Measurements from ENCODE around the gene NELFA. TPM values are rescaled to one million over a fixed set of nuclear protein-coding genes. Genes with fewer than 3 reads are reported as not detected.
"Not testable (repeated sequence)": the region's sequence is repeated elsewhere in the genome, so short reads cannot be mapped to it uniquely, and the experiment has no call there.

The NELFA gene
- total RNA-seq, 1 donor: 17.9 TPM

DNA sequence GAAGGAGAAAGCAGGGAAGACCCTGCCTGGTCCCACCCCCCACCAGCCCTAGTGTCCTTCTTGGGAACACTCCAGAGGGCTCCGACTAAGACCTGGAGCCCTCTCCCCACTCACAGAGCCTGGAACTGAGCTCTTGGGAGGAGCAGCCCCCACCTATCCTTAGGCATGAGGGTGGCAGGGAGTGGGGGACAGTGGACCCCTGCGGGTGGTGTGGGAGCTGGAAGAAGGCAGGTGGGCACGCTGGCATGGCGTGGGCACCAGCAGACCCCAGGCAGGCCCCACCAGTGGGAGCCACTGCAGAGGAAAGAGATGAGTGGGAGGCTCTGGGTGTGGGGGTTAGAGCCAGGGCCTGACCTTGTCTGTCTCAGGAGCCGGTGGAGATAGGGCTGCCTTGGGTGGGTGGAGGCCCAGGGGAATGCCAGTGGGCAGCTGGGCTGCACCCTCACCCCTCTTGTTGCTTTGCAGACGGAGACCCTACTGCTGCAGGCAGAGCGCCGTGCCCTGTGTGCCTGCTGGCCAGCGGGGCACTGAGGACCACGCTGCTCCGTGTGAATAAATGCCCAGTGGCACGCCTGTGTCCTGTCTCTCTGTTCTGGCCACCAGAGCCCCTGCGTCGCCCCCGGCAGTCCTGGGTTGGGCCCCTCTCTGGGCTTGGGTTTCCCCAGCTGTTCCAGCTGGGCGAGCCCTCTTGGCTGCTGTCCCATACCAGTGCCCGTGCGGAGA is 34.8 kb upstream of the NELFA start:
- peaks cover 21% of the 10 kb centered on the region for H3K27me3 ChIP-seq (ENCODE audit: insufficient read depth, low read length)
- H3K4me1 ChIP-seq (ENCODE audit: insufficient read depth, low read length): peaks cover 13% of the 10 kb centered on the region
- no peaks in the 10 kb centered on the region for H3K9me3 ChIP-seq (ENCODE audit: low read depth, low read length)
- no peak overlapping the region for H3K4me3 ChIP-seq (ENCODE audit: low read length)

DNA sequence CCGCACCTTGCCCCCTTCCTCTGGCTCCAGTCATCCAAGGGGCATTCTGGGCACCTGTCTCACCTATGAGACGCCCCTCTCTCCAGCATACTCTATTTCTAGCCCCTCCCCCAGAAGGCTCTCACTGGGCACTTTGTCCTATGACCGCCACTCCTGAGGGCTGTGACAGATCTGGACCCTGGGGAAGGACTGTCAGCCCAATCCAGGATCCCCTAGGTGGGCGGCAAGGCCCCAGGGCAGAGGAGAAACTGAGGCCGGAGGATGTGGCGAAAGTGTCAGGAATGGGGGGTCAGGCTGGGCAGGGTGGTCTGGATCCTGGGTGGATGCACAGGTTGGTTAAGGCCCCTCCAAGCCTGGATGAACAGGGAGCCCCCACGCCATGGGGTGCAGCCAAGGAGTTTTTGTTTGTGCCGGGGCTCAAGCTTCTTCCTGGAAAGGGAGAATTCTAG is 34.2 kb upstream of the NELFA start:
- H3K27me3 ChIP-seq (ENCODE audit: insufficient read depth, low read length): peaks cover 25% of the 10 kb centered on the region
- no peaks in the 10 kb centered on the region for H3K9me3 ChIP-seq (ENCODE audit: low read depth, low read length)
- H3K4me1 ChIP-seq (ENCODE audit: insufficient read depth, low read length): peaks cover 13% of the 10 kb centered on the region
- no peak overlapping the region for H3K4me3 ChIP-seq (ENCODE audit: low read length)

DNA sequence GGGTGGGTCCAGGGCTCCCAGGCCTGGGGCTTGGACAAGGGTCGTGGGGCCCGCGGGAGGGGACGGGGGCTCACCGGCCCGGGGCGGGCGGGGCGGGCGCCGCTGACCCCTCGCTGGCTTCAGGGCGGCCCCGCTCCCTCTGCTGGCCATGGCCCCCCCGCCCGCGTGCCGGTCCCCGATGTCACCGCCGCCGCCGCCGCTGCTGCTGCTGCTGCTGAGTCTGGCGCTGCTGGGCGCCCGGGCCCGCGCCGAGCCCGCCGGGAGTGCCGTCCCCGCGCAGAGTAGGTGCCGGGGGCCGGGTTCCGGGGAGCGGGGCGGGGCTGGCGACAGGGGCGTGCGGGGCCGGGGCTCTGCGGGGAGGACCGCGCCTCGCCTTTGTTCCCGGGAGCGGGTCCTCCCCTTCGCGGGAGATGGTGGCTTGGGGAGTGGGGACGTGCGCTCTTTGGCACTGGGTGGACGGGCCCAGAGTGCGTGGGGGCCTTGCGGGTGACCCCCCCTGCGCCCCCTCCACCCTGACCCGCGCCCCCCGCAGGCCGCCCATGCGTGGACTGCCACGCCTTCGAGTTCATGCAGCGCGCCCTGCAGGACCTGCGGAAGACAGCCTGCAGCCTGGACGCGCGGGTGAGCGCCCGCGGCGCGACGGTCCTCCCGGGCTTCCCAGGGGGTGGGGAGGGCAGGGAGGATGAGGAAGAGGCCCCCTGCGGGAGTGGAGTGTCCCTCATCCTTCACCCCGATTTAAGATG is 33.6 kb upstream of the NELFA start:
- peak overlapping the region; percentile 59 for H3K4me3 ChIP-seq (ENCODE audit: low read length)
- peaks cover 25% of the 10 kb centered on the region for H3K27me3 ChIP-seq (ENCODE audit: insufficient read depth, low read length)
- H3K4me1 ChIP-seq (ENCODE audit: insufficient read depth, low read length): peaks cover 13% of the 10 kb centered on the region
- no peaks in the 10 kb centered on the region for H3K9me3 ChIP-seq (ENCODE audit: low read depth, low read length)

DNA sequence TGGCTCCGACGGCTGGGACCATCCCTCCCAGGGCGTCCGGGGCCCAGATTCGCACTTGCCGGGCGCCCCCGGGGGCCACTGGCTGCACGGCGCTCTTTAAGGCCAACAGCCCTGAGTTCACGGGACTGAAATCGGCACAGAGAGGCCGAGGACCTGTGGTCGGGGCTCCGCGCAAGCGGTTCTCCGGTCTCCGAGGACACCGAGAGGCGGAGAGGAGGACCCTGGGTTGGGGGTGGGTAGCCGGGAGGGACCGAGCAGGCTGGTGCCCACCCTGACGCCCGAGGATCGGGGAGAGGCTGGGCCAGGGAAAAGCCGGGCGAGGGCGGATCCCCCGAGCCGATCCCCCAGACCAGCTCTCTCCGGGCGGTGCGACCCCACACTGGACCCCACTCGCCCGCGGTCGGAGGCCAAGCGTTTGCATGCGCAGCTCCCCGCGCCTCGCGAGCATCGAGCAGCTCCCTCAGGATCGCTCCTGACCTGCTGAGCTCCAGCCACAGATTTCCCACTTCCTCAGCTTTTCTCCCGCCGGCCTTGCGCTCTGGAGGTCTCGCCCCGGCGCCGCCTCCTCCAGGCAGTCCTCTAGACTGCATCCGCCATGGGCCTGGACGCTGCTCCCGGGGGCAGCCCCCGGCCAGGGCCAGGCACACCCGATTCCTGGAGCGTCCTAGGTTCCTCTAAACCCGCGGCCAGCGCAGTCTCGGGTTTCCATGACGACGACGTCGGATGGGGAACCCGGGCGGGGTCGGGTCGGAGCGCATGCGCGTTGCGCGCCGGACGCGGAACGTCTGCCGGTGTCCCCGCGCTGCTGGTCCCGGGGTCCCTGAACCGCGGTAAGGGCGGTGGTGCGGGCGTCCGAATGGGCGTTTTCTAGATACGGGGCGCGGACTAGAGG is 32.7 kb upstream of the NELFA start:
- peak overlapping the region; percentile 59 for H3K4me3 ChIP-seq (ENCODE audit: low read length)

DNA sequence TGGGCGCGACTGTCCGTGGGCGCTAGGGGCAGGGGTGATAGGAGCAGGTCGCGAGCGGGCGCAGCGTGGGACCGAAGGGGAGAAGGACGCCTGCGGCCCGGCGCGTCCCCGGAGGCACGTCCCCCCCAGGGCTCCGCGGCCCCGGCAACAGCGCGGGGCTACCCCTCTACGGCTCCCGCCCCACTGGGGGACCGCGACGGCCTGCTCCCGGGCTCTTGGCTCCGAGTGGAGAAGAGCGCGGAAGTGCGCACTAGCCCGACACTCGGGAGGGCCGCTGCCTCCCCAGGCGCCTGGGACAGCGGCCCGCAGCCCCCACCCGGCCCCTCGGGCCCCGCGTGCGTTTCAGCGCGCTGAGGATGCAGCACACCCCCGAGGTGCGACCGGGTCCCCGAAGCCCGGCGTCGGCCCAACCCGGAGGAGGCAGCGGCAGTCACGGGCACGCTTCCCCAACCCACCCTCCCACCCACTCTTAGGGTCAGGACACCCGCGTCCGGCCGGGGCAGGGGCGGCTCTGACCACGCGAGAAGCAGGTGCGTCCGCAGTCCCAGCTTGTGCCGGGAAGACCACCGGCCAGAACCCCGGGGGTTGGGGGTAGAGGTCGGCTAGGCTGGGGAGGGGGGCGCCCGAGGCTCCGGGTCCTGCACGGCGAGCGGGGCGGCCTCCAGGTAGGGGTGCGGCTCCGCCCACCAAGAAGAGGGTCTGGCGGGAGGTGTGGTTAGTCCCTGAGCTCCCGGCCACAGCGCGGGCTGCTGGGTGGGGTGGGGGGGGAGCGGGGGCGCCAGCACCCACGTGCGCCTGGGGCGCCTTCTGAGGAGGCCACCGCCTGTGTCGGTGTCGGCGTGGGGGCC is 31.8 kb upstream of the NELFA start:
- H3K9me3 ChIP-seq (ENCODE audit: low read depth, low read length): no peaks in the 10 kb centered on the region
- peaks cover 13% of the 10 kb centered on the region for H3K4me1 ChIP-seq (ENCODE audit: insufficient read depth, low read length)
- H3K4me3 ChIP-seq (ENCODE audit: low read length): no peak overlapping the region
- H3K27me3 ChIP-seq (ENCODE audit: insufficient read depth, low read length): peaks cover 37% of the 10 kb centered on the region

More for the DNA sequence above, 32.7 kb upstream of the NELFA start:
- Histone ChIP-seq H3K4me1 (ENCODE audit: insufficient read depth, low read length) (peaks cover 13% of the 10 kb centered on the region), H3K9me3 (ENCODE audit: low read depth, low read length) (no peaks in the 10 kb centered on the region), H3K27me3 (ENCODE audit: insufficient read depth, low read length) (peaks cover 32% of the 10 kb centered on the region)

DNA sequence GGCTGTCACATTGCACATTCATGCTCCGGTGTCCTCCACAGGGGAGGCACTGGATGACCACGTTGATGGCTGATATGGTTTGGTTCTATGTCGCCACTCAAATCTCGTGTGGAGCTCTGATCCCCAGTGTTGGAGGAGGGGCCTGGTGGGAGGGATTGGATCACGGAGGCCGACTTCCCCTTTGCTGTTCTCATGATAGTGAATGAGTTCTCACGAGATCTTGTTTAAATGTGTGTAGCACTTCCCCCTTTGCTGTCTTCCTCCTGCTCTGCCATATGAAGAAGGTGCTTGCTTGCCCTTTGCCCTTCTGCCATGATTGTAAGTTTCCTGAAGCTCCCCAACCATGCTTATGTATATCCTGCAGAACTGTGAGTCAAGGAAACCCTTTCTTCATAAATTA is 28.1 kb upstream of the NELFA start:
- H3K27me3 ChIP-seq (ENCODE audit: insufficient read depth, low read length): peaks cover 38% of the 10 kb centered on the region

DNA sequence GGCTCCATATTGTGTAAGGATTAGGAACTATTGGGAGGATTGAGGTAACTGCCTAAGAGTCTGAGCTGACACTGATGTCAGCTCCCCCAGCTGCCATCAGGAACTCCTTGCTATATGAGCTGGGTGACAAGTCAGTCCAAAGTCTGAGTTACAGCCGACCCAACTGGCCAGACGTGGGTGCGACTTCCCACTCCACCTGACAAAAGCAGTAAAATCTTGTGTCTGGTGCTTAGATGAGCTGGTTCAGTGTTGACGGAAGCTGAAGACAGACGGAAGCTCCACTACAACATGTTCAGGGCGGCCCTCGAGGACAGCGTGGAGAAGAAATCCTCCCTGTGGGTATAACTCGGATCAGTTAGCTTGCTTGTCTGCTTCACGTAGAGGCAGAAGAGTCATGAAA is 27.6 kb upstream of the NELFA start:
- Histone ChIP-seq H3K4me1 (ENCODE audit: insufficient read depth, low read length) (peaks cover 3% of the 10 kb centered on the region), H3K9me3 (ENCODE audit: low read depth, low read length) (no peaks in the 10 kb centered on the region), H3K27me3 (ENCODE audit: insufficient read depth, low read length) (peaks cover 35% of the 10 kb centered on the region), H3K4me3 (ENCODE audit: low read length) (no peak overlapping the region)

More for the DNA sequence above, 28.1 kb upstream of the NELFA start:
- H3K4me1 ChIP-seq (ENCODE audit: insufficient read depth, low read length): peaks cover 8% of the 10 kb centered on the region
- no peaks in the 10 kb centered on the region for H3K9me3 ChIP-seq (ENCODE audit: low read depth, low read length)
- no peak overlapping the region for H3K4me3 ChIP-seq (ENCODE audit: low read length)

DNA sequence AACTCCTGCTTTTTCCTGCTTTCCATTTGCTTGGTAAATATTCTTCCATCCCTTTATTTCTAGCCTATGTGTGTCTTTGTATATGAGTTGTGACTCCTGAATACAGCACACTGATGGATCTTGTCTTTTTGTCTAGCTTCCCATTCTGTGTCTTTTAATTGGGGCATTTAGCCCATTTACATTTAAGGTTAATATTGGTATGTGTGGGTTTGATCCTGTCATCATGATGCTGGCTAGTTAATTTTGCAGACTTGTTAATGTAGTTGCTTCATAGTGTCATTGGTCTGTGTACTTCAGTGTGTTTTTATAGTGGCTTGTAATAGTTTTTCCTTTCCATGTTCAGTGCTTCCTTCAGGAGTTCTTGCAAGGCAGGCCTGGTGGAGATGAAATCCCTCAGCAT is 22.4 kb upstream of the NELFA start:
- H3K9me3 ChIP-seq (ENCODE audit: low read depth, low read length); H3K4me1 ChIP-seq (ENCODE audit: insufficient read depth, low read length); H3K27me3 ChIP-seq (ENCODE audit: insufficient read depth, low read length); H3K4me3 ChIP-seq (ENCODE audit: low read length): not testable (repeated sequence)

DNA sequence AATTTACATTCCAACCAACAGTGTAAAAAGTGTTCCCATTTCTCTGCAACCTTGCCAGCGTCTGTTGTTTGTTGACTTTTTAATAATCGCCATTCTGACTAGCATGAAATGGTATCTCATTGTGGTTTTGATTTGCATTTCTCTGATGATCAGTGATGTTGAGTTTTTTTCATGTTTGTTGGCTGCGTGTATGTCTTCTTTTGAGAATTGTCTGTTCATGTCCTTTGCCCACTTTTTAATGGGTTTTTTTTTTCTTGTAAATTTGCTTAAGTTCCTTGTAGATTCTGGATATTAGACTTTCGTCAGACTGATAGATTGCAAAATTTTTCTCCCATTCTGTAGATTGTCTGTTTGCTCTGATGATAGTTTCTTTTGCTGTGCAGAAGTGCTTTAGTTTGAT is 18.3 kb upstream of the NELFA start:
- H3K4me1 ChIP-seq (ENCODE audit: insufficient read depth, low read length); H3K4me3 ChIP-seq (ENCODE audit: low read length); H3K27me3 ChIP-seq (ENCODE audit: insufficient read depth, low read length); H3K9me3 ChIP-seq (ENCODE audit: low read depth, low read length): not testable (repeated sequence)

DNA sequence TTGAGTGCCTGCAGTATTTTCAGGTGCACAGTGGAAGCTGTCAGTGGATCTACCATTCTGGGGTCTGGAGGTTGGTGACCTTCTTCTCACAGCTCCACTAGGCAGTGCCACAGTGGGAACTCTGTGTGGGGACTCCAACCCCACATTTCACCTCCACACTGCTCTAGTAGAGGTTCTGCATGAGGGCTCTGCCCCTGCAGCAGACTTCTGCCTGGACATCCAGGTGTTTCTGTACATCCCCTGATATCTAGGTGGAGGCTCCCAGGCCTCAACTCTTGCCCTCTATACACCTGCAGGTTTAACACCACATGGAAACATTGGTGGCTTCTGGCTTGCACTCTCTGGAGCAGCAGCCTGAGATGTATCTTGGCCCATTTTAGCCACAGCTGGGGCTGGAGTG is 17.0 kb upstream of the NELFA start:
- H3K4me3 ChIP-seq (ENCODE audit: low read length): no peak overlapping the region
- H3K9me3 ChIP-seq (ENCODE audit: low read depth, low read length): no peaks in the 10 kb centered on the region
- H3K27me3 ChIP-seq (ENCODE audit: insufficient read depth, low read length): peaks cover 23% of the 10 kb centered on the region
- no peaks in the 10 kb centered on the region for H3K4me1 ChIP-seq (ENCODE audit: insufficient read depth, low read length)

DNA sequence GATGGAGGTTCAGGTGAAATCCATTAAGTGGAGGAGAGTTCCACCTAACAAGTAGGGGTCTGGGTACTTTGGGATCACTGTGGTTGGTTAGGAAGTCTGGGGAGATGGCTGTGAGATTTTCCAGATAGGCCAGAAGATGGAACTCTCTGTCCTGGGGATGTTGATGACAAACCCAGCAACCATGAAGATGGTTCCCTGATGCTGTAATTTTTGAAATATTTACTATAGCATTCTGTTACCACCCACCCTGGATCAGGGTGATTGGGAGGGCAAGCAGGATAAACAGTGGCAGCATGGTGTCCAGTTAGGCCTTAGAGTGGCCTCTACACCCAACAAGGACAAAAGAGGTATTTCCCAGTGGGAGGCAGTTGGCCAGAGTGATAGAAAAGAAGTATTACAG is 15.9 kb upstream of the NELFA start:
- peaks cover 24% of the 10 kb centered on the region for H3K27me3 ChIP-seq (ENCODE audit: insufficient read depth, low read length)
- H3K4me3 ChIP-seq (ENCODE audit: low read length): no peak overlapping the region
- no peaks in the 10 kb centered on the region for H3K4me1 ChIP-seq (ENCODE audit: insufficient read depth, low read length)
- no peaks in the 10 kb centered on the region for H3K9me3 ChIP-seq (ENCODE audit: low read depth, low read length)

DNA sequence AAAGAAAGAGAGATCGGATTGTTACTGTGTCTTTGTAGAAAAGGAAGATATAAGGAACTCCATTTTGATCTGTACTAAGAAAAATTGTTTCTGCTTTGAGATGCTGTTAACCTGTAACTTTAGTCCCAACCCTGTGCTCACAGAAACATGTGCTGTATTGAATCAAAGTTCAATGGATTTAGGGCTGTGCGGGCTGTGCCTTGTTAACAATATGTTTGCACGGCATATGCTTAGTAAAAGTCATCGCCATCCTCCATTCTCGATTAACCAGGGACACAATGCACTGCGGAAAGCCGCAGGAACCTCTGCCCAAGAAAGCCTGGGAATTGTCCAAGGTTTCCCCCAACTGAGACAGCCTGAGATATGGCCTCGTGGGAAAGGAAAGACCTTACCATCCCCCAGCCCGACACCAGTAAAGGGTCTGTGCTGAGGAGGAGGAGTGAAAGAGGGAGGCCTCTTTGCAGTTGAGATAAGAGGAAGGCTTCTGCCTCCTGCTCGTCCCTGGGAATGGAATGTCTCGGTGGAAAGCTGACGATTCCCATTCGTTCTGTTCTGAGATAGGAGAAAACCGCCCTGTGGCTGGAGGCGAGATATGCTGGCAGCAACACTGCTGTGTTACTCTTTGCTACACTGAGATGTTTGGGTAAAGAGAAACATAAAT is 12.7 kb upstream of the NELFA start:
- not testable (repeated sequence) for H3K4me3 ChIP-seq (ENCODE audit: low read length); H3K9me3 ChIP-seq (ENCODE audit: low read depth, low read length); H3K4me1 ChIP-seq (ENCODE audit: insufficient read depth, low read length)
- H3K27me3 ChIP-seq (ENCODE audit: insufficient read depth, low read length): peaks cover 29% of the 10 kb centered on the region

DNA sequence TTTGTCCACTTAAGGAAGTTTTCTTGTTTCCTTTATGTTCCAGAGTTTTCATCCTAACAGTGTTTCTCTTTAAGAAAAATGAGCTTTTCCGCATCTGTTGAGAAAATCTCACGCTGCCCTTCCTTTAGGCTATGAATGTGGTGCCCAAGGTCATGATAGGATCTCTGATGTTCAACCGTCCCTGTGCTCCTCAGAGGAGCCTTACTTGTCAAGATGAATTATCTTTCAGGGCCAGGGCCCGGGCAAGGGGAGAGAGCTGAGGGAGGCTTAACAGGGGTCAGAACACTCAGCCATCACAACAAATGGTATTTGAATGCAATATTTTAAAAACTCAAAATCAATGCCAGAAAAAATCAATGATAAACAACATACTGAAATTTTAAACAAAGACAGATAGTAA is 6.2 kb upstream of the NELFA start:
- H3K4me3 ChIP-seq (ENCODE audit: low read length): no peak overlapping the region
- no peaks in the 10 kb centered on the region for H3K9me3 ChIP-seq (ENCODE audit: low read depth, low read length)

DNA sequence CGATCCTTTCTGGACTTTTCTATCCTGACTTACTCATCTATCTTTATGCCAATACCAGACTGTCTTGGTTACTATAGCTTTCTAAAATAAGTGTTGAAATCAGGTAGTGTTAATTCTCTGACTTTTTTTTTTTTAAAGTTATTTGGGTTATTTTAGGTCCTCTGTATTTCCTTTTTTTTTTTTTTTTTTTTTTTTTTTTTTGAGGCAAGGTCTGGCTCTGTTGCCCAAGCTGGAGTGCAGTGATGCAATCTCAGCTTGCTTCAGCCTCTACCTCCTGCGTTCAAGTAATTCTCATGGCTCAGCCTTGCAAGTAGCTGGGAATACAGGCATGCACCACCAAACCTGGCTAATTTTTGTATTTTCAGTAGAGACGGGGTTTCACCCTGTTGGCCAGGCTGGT is 2.8 kb upstream of the NELFA start:
- Histone ChIP-seq H3K27me3 (ENCODE audit: insufficient read depth, low read length) (no peaks in the 10 kb centered on the region), H3K4me3 (ENCODE audit: low read length) (no peak overlapping the region), H3K4me1 (ENCODE audit: insufficient read depth, low read length) (peaks cover 43% of the 10 kb centered on the region), H3K9me3 (ENCODE audit: low read depth, low read length) (no peaks in the 10 kb centered on the region)

More for the DNA sequence above, 6.2 kb upstream of the NELFA start:
- H3K27me3 ChIP-seq (ENCODE audit: insufficient read depth, low read length): peaks cover 6% of the 10 kb centered on the region
- peaks cover 24% of the 10 kb centered on the region for H3K4me1 ChIP-seq (ENCODE audit: insufficient read depth, low read length)

All from mononuclear cell (primary cell).